A549 (cell line): ENCODE data around the gene SMYD1.

ENCODE experiments used
- CEBPB ChIP-seq, 2 experiments: fragments of >200 bp in 1 of 2; sonication (Bioruptor Twin) in 1 of 2; formaldehyde crosslinking in 1 of 2; IDR thresholded peaks; 2 replicates each; pipeline ENCODE4 v1.6.1; 2012 to 2016
- CHD2 ChIP-seq: fragments of 150-350 bp; IDR thresholded peaks from 2 replicates; pipeline ENCODE4 v1.6.1; 2014; ENCODE audit warnings: low read length; ENCODE audit not compliant: partially characterized antibody
- CTCF ChIP-seq: fragments of >200 bp; sonication (Bioruptor Twin); formaldehyde crosslinking; IDR thresholded peaks from 3 replicates; pipeline ENCODE4 v1.5.1; 2016
- E2F6 ChIP-seq: IDR thresholded peaks from 2 replicates; pipeline ENCODE4 v1.6.1; 2012; ENCODE audit warnings: low read depth, borderline replicate concordance
- EHMT2 ChIP-seq: fragments of 200-600 bp; sonication (generic); IDR thresholded peaks from 2 replicates; pipeline ENCODE4 v1.6.1; 2016; ENCODE audit warnings: antibody characterized with exemption, low read depth, mild to moderate bottlenecking, moderate library complexity
- POLR2A ChIP-seq: IDR thresholded peaks from 2 replicates; pipeline ENCODE4 v1.6.1; 2012; ENCODE audit warnings: mild to moderate bottlenecking, low read length
- POLR2AphosphoS2 ChIP-seq: conservative IDR thresholded peaks from 2 replicates; pipeline ENCODE4 v1.6.1; 2012; ENCODE audit warnings: low read length, improper control_type of control experiment, inconsistent platforms
- RAD21 ChIP-seq, 2 experiments: fragments of >200 bp in 1 of 2; sonication (Bioruptor Twin) in 1 of 2; formaldehyde crosslinking in 1 of 2; IDR thresholded peaks in 1 of 2; conservative IDR thresholded peaks in 1 of 2; 2 replicates in 1 of 2; 3 replicates in 1 of 2; pipeline ENCODE4 v1.6.1; 2012 to 2018; ENCODE audit warnings: inconsistent platforms in 1 of 2
- REST ChIP-seq: fragments of 200-600 bp; sonication (generic); IDR thresholded peaks from 2 replicates; pipeline ENCODE4 v1.6.1; 2016; ENCODE audit warnings: antibody characterized with exemption, mild to moderate bottlenecking, moderate library complexity
- SREBF2 ChIP-seq: fragments of 450-650 bp; IDR thresholded peaks from 2 replicates; pipeline ENCODE4 v1.6.1; 2014; ENCODE audit warnings: mild to moderate bottlenecking, moderate library complexity

GRCh38 chr2:88127638-88127887, 59.9 kb downstream of the SMYD1 start:
- TF ChIP-seq RAD21 (conservative IDR thresholded peaks at IDR 0.05 in 1 of 2, IDR thresholded peaks at IDR 0.05 in 1 of 2), result no peak
- no peak for TF ChIP-seq CTCF
- no peak for TF ChIP-seq CEBPB (IDR thresholded peaks at IDR 0.05)
- no peak for TF ChIP-seq E2F6
- no peak for TF ChIP-seq EHMT2
- TF ChIP-seq POLR2A, result no peak
- TF ChIP-seq CHD2, result no peak
- no peak for TF ChIP-seq SREBF2
- no peak for TF ChIP-seq POLR2AphosphoS2
- TF ChIP-seq REST, result no peak
